Fibroblast of upper back skin (primary cell): ENCODE measurements around the gene SGPP1.
"Not testable (repeated sequence)": the region's sequence is repeated elsewhere in the genome, so short reads cannot be mapped to it uniquely, and the experiment has no call there.

Experiments
- DNase-seq: peaks from one replicate; pipeline ENCODE4 v3.0.0-alpha.2; 2013

SGPP1 gene

DNA sequence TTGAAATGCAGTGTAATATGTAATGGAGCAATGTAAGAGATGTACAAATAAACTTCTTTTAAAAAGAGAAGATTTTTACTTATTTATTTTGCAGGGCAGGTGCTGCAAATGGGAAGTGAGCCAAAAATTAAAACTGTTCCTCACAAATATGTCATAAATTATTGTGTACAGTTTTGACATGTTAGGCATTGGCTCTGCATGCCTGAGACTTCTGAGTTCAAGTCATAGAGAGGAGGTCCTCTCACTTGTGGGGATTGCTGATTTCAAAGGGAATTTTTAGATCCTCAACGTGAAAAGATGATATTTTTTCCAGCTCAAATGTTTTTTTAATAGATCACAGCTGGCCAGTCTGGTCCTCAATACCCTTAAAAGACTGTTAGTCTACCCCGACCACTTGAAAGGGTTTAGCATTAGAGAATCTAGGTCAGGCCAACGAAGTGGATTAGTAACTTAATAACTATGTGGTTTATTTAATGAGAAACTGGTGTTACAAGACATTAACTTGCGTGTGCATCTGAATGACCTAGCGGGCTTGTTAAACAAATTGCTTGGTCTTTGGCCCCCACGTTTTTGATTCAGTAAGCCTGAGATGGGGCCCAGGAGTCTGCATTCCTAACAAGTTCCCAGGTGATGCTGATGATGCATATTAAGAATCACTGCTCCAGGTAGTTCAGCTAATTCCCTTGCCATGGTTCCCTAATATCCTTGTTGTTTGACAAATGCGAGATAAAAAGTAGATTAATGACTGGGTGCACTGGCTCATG, 55.3 kb downstream of the SGPP1 start:
- peak; percentile 74 for DNase-seq

DNA sequence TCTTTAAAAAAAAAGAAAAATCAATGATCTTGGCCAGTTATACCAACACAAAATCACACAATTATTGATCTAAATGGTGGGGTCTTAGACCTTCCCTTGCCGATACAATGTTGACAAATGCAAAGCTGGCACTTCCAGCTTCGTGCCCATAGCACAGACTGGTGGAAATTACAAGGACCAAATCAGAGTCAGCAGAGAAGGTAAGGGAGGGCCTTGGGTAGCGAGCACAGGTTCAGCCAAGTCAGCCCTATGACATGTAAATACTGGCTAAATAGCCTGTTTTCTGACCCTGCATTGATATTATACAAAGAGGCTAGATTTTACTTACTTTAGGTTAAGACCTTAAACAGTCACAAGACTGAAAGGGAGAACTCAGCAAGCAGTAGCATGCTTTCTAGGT, 55.9 kb downstream of the SGPP1 start:
- no peak for DNase-seq

DNA sequence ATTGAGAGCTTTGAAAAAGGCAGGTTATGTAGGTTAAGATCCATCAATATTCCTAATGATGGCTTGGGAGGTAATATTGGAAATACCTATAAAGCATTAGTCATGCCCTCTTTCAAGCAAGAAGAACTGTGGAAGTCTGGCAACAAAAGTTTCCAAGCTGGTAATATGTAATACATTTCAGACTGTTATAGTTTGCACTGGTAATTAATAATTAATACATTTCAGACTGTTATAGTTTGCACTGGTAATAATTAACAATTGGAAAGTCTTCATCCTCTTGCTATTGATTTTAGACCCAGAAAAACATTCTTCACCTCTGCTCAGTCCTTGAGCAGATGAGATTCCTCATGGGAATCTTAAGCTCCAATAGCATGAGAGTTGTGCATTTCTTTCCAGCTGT, 57.2 kb downstream of the SGPP1 start:
- no peak for DNase-seq

DNA sequence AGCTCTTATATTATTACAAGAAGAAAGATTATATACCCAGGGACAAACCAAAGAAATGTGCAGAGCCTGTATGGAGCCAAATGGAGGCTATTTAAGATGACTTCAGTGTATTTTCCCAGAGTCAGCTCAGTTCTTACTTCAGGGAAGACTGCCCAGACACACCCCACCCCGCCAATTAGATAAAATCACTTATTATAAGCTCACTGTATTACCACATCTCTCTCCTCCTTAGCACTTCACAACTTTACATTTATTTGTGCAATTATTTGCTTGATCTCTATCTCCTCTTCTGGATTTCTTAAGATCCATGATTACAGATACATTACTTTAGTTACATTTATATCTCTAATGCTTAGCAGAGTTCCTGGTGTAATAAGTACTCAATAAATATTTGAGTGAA, 61.5 kb downstream of the SGPP1 start:
- no peak for DNase-seq

DNA sequence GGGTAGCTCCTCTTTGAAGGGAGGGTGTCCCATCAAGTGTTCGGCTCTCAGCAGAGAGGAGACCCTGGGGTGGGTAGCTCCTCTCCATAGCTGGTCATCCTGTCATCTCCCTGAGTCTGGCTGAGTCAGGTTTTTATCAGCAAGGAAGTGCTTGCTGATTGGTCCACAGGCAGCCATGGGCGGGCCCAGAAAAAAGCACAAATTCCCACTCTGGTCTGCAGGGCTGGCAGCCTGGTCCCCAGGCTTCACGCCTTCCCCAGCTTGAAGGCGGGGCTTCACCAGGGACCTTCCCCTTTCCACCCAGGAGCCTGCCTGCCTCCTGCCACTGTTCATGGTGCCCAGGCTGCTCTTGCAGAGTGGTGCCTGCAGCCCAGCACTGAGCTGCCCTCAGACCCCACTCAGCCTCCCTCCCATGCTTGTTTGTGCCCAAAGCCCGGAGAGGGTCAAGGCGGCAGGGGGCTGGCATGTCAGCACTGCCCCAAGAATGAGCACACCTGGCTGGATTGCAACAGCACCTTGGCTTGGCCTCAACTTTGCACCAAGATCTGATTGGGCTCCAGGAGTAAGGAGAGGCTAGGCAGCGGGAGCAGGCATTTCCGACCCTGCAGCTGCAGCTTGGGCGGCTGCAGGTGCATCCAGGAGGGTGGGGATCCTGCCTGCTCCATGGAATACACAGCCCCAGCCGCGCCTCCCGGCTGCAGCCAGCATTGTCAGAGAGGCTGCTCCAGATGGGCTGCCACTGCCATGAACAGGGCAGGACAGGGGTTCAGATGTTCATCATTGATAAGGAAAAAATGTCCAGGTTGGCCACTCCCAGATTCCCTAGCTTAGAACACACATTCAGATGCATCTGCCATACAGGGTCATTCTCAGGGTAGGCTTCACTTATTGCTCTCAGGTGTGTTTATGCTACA, 64.2 kb downstream of the SGPP1 start:
- DNase-seq: no peak

DNA sequence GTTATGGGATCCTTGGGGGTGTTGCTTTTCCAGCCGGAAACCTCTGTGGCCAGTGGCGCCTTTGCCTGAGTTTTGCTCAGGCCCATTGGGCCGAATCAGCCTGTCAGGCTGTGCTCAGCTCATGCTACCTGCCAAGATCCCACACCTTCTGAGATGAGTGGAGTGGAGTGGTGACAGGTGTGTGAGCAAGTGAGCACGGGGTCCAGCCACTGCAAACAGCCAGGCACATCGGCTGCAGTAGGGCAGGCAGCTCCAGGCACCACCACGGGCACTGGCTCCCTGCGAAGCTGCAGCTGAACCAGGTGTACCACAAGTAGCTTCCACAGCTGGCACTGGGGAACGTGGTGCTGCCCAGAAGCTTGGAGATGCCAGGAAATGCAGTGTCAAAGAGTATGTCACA, 65.1 kb downstream of the SGPP1 start:
- DNase-seq: no peak

DNA sequence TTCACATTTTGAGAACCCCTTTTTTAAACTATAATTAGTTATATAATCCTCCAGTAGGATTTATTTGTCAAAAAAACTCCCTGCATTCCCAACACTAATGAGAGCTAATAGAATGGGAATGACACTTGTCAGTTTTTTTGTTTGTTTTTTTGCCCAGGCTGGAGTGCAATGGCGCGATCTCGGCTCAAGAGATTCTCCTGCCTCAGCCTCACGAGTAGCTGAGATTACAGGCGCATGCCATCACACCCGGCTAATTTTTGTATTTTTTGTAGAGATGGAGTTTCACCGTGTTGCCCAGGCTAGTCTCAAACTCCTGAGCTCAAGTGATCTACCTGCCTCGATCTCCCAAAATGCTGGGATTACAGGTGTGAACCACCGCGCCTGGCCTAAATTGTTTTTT, 66.0 kb downstream of the SGPP1 start:
- not testable (repeated sequence) for DNase-seq

DNA sequence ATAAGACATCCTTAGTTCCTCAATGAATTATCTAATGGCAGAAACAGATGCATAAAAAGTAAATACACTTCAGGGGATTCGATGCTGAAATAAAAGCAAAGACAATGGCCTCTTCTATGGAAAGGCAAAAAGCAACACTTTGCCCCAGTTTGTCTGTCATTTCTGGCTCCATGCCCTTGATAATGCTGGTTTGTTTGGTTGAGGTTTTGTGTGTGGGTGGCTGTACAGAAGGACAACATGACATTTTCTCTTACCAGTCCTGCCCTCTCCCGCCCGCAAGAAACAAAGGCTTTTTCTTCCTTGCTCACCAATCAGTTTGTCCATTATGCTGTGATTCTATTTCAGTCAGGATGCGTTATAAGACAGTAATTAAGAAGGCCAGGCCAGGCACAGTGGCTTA, 68.1 kb downstream of the SGPP1 start:
- no peak for DNase-seq

DNA sequence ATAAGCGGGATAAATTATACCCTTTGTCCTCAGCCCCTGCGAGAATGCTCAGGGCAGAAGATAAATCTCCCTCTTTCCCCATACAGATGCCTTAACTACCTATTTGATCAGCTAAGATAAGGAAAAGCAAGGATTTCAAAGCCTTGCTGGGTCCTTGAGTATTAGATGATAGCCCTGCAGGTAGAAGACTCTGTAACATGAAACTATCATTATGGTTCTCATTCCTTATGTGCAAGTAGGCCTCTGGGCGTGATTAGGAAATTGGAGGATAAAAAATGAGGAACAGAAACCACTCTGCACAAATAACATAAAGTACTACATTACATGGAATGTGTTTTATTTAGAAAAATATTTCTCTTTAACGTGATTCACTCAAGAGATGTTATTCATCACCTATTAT, 71.7 kb downstream of the SGPP1 start:
- DNase-seq: no peak

DNA sequence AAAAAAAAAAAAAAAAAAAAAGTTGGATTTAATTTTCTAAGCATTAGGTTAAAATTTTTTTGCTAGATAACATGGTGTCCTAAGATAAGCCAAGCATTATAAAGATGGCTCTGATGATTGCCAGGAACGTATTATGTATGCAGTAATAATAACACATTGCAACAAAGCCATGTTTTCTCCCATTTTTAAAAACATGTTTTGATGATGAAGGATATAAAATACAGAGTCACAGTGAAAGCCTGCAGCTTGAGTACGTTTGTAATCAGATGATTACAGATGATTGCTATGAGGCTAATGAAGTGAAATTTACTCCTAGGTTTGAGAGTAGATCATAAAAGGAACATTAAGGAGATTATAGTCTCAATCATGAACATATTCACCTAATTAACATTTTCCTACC, 72.9 kb downstream of the SGPP1 start:
- DNase-seq: no peak

DNA sequence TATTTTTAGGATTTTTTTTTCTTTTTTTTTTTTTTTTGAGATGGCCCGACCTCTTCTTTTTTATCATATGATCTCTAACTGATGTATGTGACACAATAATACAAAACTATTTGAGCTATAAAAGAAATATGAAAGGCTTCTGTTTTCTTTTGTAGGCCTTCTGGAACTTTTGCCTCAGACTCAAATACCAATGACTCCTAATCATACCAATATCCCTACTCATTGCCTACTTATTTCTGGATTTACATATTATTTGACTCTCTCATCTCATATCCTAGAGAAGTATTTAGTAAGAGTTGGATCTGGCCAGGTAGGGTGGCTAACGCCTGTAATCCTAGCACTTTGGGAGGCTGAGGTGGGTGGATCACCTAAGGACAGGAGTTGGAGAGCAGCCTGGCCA, 73.5 kb downstream of the SGPP1 start:
- DNase-seq: peak; percentile 64

DNA sequence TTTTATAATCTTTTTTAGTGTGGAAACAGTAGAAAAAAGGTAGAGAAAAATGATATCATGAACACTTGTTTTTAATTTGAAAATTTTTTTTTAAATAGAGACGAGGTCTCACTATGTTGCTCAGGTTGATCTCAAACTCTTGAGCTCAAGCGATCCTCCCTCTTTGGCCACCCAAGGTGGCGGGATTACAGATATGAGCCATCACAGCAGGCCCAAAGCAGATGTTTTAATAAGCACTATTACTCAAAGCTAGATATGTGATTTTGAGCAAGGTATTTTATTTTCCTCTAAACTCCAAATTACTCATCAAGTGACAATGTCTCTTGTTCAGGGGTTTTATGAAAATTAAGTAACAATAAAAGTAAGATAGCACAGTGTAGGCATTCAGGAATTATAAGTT, 75.5 kb downstream of the SGPP1 start:
- DNase-seq: no peak

DNA sequence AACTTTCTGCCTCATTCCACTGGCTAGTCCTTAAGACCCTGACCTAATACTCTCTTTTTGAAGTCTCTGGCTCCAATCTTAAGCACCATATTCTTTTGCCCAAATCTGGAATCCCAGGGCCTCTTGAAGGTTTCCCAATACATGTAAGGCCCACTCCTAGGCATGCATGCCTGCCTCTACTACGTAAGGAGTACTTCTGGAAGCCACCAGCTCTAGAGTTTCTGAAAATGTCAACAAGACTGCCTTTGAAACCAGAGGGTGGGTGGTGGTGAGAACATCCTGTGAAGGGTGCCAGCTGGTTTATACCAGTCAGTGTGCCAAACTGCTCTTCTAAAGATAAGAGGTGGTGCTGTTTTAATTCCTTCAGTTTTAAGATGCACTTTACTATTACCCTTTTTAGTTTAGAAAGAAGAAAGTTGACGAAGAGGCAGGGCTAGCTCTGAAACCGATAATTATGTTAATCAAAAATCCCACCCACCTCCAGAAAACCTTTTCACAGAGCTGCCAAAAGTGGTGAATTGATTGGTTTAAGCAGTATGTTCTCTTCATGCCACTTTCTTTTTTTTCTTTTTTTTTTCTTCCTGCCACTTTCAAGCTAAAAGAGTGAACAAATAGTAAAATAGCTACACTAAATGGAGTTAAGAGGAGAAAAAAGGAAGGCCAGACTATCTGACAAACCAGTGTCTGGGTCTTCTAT, 77.5 kb downstream of the SGPP1 start:
- DNase-seq: no peak

DNA sequence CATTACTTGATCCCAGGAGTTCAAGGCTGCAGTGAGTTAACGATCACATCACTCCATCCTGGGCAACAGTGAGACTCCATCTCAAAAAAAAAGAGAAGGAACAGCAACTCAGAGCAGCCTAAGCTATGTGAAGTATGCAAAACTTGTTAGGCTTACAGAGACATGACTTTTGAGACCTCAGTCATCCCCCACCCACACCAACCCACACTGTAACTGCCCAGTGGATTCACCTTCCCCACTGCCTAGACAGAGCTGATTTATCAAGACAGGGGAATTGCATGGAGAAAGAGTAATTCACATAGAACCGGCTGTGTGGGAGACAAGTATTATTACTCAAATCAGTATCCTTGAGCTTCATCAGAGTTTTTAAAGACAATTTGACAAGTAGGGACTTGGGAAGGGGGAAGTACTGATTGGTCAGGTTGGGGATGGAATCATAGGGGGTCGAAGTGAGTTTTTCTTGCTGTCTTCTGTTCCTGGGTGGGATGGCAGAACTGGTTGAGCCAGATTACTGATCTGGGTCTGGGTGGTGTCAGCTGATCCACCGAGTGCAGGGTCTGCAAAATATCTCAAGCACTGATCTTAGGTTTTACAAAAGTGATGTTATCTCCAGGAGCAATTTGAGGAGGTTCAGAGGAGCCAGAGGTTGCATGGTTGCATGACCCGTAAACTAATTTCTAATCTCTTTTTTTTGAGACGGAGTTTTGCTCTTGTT, 80.0 kb downstream of the SGPP1 start:
- DNase-seq: no peak

DNA sequence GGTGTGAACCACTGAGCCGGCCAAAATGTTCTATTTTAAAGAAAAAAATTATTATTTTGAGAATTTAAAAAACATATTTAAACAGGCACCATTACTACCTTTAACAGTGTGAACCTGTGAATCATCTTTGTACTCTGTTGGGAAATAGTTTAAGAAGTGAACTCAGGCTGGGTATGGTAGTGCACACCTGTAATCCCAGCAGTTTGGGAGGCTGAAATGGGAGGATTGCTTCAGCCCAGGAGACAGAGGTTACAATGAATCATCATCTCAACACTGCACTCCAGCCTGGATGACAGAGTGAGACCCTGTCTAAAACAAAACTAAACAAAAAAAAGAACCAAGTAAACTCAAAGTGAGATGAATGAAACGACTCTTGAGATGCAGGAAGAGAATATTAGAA, 83.1 kb downstream of the SGPP1 start:
- DNase-seq: no peak

DNA sequence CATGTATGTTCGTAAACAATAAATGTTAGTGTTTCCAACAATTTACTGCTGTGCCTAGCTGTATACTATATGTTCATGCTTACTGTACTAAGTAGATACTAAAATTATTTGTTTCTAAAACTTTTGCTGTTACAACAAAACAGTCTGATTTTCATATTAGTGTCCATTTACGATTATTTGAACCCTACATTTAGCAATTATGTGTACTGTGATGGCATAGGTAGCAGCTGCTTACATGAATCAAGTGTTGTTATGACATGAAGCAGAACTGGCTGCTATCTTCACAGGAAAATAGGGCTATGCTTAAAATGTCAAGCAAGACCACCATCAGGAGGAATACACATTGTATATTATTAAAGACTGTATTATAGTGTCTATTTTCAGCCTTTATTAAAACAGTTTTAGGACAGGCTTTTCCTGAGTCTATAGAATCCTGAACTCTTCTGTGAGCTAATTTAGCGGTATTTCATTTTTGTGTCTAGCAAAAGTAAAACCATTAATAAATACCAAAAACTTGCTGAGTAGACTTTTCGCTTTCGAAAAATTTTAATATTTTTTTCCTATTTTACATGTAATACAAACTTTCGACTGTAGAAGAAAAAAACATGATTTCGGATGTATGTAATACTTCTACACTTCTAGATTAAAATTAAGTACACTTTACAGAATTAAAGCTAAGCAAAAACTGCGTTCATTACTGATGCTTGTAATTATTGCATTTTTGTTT, 85.0 kb downstream of the SGPP1 start:
- no peak for DNase-seq

DNA sequence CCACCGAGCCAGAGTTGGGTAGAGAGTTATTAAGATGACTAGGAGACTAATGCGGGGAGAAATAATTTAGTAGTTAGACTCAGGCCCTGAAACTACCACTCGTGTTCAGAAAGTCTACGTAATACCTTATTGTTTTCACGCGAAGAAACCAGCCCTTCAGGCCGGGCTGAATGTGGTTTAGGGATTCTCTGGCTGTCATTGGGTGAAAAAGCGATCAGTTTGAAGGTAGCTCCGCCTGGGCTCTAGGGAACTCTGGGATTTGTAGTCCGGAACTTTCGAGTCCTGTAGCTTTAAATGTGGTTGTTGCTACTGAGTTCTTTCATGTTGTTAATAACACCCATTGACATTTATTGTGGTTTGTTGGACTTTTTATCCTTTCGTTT, 85.6 kb downstream of the SGPP1 start:
- peak; percentile 95 for DNase-seq

DNA sequence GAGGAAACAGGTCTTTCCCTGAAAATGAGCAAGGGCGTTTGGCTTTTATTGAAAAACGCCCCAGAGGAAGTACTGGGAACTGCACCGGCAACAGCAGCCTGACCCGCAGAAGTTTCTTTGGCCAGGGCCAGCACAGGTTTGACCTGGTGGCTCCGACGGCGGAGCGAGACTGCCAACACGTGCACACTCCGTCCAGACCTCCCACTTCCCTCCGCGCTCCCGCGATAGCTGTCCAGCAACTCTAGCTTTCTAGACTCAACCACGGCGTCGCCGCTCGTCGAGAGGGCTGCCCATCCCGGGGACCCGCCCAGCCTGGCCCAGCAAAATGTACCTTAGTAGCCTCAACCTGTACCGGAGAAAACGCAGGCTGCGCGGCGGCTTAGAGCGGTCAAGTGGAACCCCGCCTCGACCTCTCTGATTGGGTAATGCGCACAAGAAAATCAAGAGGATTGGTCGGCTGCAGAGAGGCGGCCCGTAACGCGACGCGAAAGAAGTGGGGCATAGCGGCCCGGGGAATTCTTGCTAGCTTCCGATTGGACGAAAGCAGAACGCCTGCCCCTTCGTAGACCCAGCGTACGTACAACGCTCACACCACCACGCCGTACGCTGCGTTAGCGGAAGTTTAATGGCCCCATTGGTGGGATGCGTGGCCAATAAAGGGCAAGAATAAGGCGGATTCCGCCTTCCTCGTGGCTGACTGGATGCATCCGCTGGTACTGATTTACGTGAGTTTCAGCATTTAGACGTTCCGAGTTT, 86.2 kb downstream of the SGPP1 start, which contains the start of gene WDR89:
Gene WDR89, minus strand, starts transcription at position 399 of the 756 bp plus-strand sequence. CDS start 41,929 bp downstream, outside the sequence.
- peak; percentile 99 for DNase-seq

DNA sequence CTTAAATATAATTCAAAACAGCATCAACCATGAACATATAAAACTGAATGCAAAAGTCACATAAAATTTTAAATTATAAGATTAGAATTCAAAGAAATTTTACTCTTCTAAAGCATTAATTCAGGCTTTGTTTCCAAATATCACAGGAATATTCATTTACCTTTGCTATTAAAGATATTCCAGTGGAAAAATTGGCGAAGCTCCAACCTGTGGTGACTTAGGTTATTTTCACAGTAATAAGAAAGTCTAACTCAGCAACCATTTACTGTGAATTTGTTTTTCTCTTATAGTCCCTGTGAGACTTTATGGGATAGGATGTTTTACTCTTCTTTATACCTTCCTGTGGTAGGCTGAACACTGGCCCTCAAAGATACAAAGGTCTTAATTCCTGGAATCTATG, 89.4 kb downstream of the SGPP1 start:
- no peak for DNase-seq

DNA sequence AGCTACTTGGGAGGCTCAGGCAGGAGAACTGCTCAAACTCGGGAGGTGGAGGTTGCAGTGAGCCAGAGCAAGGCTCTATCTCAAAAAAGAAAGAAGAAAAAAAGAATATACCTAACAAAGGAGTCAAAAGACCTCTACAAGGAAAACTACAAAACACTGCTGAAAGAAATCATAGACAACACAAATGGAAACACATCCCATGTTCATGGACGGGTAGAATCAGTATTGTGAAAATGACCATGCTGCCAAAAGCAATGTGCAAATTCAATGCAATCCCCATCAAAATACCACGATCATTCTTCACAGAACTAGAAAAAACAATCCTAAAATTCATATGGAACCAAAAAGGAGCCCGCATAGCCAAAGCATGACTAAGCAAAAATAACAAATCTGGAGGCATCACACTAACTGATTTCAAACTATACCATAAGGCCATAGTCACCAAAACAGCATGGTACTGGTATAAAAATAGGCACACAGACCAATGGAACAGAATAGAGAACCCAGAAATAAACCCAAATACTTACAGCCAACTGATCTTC, 91.7 kb downstream of the SGPP1 start:
- DNase-seq: not testable (repeated sequence)
